Left renal pelvis (tissue), 4 donors: ENCODE data around the gene NEIL3. TPM values are rescaled to one million over a fixed set of nuclear protein-coding genes. Genes with fewer than 3 reads are reported as not detected.
A peak's percentile ranks its signal among the peaks of the same experiment; 100 is the strongest.
"Not testable (repeated sequence)": the region's sequence is repeated elsewhere in the genome, so short reads cannot be mapped to it uniquely, and the experiment has no call there.

Experiments used
- DNase-seq, 4 donors: peaks; one replicate each; pipeline ENCODE4 v3.0.0-alpha.2; 2013; ENCODE audit warnings: low read depth in 4 of 4, low spot score in 3 of 4
- polyA plus RNA-seq, 4 donors: library from polyadenylated mRNA; unstranded; fragments of 120-200 nt; gene quantifications; one replicate each; pipeline ENCODE4 v1.2.1, GENCODE V29; 2013; ENCODE audit not compliant: insufficient read length in 4 of 4

Gene NEIL3
- polyA plus RNA-seq, 4 donors: 5.2 to 7.7 (median 6.1) TPM

GRCh38 chr4:177301126-177301639, 8.5 kb upstream of the NEIL3 start:
- no peak for DNase-seq

GRCh38 chr4:177302371-177303100, 7.1 kb upstream of the NEIL3 start:
- no peak for DNase-seq

GRCh38 chr4:177304094-177304493, 5.6 kb upstream of the NEIL3 start:
- no peak for DNase-seq

- DNase-seq: not testable (repeated sequence)
Measured at GRCh38 chr4:177304864-177305263, 4.8 kb upstream of the NEIL3 start.

- no peak for DNase-seq
Measured at GRCh38 chr4:177308125-177308524, 1.5 kb upstream of the NEIL3 start.

- no peak for DNase-seq
Measured at GRCh38 chr4:177308847-177309521, 690 bp upstream of the NEIL3 start.

- no peak for DNase-seq
Measured at GRCh38 chr4:177311589-177311988, 1.9 kb downstream of the NEIL3 start.

GRCh38 chr4:177313263-177313662, 3.6 kb downstream of the NEIL3 start:
- no peak for DNase-seq

- no peak for DNase-seq
Measured at GRCh38 chr4:177315767-177316464, 6.2 kb downstream of the NEIL3 start.

- DNase-seq: no peak
Measured at GRCh38 chr4:177320721-177321120, 11.0 kb downstream of the NEIL3 start.

GRCh38 chr4:177321647-177322046, 12.0 kb downstream of the NEIL3 start:
- DNase-seq: no peak

GRCh38 chr4:177322266-177322665, 12.6 kb downstream of the NEIL3 start:
- DNase-seq: no peak

GRCh38 chr4:177322881-177323280, 13.2 kb downstream of the NEIL3 start:
- DNase-seq: no peak

- DNase-seq: no peak
Measured at GRCh38 chr4:177323416-177323815, 13.7 kb downstream of the NEIL3 start.

- no peak for DNase-seq
Measured at GRCh38 chr4:177332119-177332518, 22.4 kb downstream of the NEIL3 start.

GRCh38 chr4:177339477-177340374, 30.1 kb downstream of the NEIL3 start:
- DNase-seq: peak in 3 of 4 donors; percentile 5 to 8 (median 7)

GRCh38 chr4:177348348-177348747, 38.7 kb downstream of the NEIL3 start:
- no peak for DNase-seq

GRCh38 chr4:177349191-177349590, 39.5 kb downstream of the NEIL3 start:
- no peak for DNase-seq

- DNase-seq: no peak
Measured at GRCh38 chr4:177351622-177352244, 42.1 kb downstream of the NEIL3 start.

GRCh38 chr4:177356206-177356605, 46.5 kb downstream of the NEIL3 start:
- no peak for DNase-seq
